ENCODE results near the gene SMYD3. TPM values are rescaled to one million over a fixed set of nuclear protein-coding genes. Genes with fewer than 3 reads are reported as not detected.
"Not testable (repeated sequence)": the region's sequence is repeated elsewhere in the genome, so short reads cannot be mapped to it uniquely, and the experiment has no call there.

Gene SMYD3
- total and polyA plus RNA-seq, 9 donors, result 10.8 to 24.0 (median 13.7) TPM

GRCh38 chr1:246333855-246334254 lies 173.2 kb downstream of the SMYD3 start:
- Histone ChIP-seq H3K4me3 (no peak overlapping the region), H3K36me3 (no peaks in the 10 kb centered on the region), H3K27me3 (no peaks in the 10 kb centered on the region), H3K27ac (no peak overlapping the region), H3K9me3 (no peaks in the 10 kb centered on the region), H3K4me1 (ENCODE audit: insufficient read depth) (no peaks in the 10 kb centered on the region)
- 80 to 97% (median 92%) methylated on average over 1 of the region's 1 CpG for WGBS, 3 donors
- TF ChIP-seq EP300 (IDR thresholded peaks at IDR 0.05) (no peak), CTCF (IDR thresholded peaks at IDR 0.05) (no peak), POLR2A (IDR thresholded peaks at IDR 0.05) (no peak)
- intact Hi-C loops (cut with DNase I), result no loop called here
- DNase-seq, result no peak

GRCh38 chr1:246332078-246332477 lies 175.0 kb downstream of the SMYD3 start:
- no peak for DNase-seq
- Histone ChIP-seq H3K4me1 (ENCODE audit: insufficient read depth) (no peaks in the 10 kb centered on the region), H3K9me3 (no peaks in the 10 kb centered on the region), H3K27ac (no peak overlapping the region), H3K4me3 (no peak overlapping the region), H3K36me3 (no peaks in the 10 kb centered on the region), H3K27me3 (no peaks in the 10 kb centered on the region)
- 31 to 40% (median 33%) methylated on average over 1 of the region's 1 CpG for WGBS, 3 donors
- no peak for TF ChIP-seq CTCF (IDR thresholded peaks at IDR 0.05)
- TF ChIP-seq EP300 (IDR thresholded peaks at IDR 0.05), result no peak
- no peak for TF ChIP-seq POLR2A (IDR thresholded peaks at IDR 0.05)
- intact Hi-C loops (cut with DNase I), result no loop called here

- DNase-seq, result no peak
- Histone ChIP-seq H3K4me3 (no peak overlapping the region), H3K27ac (no peak overlapping the region), H3K9me3 (no peaks in the 10 kb centered on the region), H3K36me3 (no peaks in the 10 kb centered on the region), H3K4me1 (ENCODE audit: insufficient read depth) (no peaks in the 10 kb centered on the region), H3K27me3 (no peaks in the 10 kb centered on the region)
- 95 to 97% (median 95%) methylated on average over 4 of the region's 4 CpGs for WGBS, 3 donors
- intact Hi-C loops (cut with DNase I), result no loop called here
- TF ChIP-seq POLR2A (IDR thresholded peaks at IDR 0.05) (no peak), EP300 (IDR thresholded peaks at IDR 0.05) (no peak), CTCF (IDR thresholded peaks at IDR 0.05) (no peak)
Measured at GRCh38 chr1:246329900-246330299, 177.2 kb downstream of the SMYD3 start.

- H3K27ac ChIP-seq; H3K4me1 ChIP-seq (ENCODE audit: insufficient read depth); H3K27me3 ChIP-seq; intact Hi-C loops (cut with DNase I); H3K9me3 ChIP-seq; H3K4me3 ChIP-seq; DNase-seq; H3K36me3 ChIP-seq: not testable (repeated sequence)
- 100% methylated on average over 1 of the region's 1 CpG; no CpG with 5 or more reads in 1 of the 3 donors for WGBS, 3 donors
Measured at GRCh38 chr1:246329292-246329691, 177.8 kb downstream of the SMYD3 start.

GRCh38 chr1:246324711-246325110 lies 182.4 kb downstream of the SMYD3 start:
- H3K36me3 ChIP-seq, result no peaks in the 10 kb centered on the region
- no peak for DNase-seq
- H3K27me3 ChIP-seq, result no peaks in the 10 kb centered on the region
- intact Hi-C loops (cut with DNase I), result no loop called here
- no peaks in the 10 kb centered on the region for H3K9me3 ChIP-seq
- TF ChIP-seq POLR2A (IDR thresholded peaks at IDR 0.05), result no peak
- no peak for TF ChIP-seq EP300 (IDR thresholded peaks at IDR 0.05)
- no peak for TF ChIP-seq CTCF (IDR thresholded peaks at IDR 0.05)
- WGBS, 3 donors, result 84 to 96% (median 95%) methylated on average over 4 to 12 of the region's 12 CpGs
- H3K4me3 ChIP-seq, result no peak overlapping the region
- no peaks in the 10 kb centered on the region for H3K4me1 ChIP-seq (ENCODE audit: insufficient read depth)
- no peak overlapping the region for H3K27ac ChIP-seq

- WGBS, 3 donors, result 95 to 96% (median 96%) methylated on average over 17 of the region's 17 CpGs
- H3K27me3 ChIP-seq; H3K4me1 ChIP-seq (ENCODE audit: insufficient read depth); H3K4me3 ChIP-seq; intact Hi-C loops (cut with DNase I); H3K36me3 ChIP-seq; DNase-seq; H3K9me3 ChIP-seq; H3K27ac ChIP-seq: not testable (repeated sequence)
Measured at GRCh38 chr1:246324033-246324432, 183.0 kb downstream of the SMYD3 start.
